Upper lobe of left lung (tissue), 6 donors: Measurements from ENCODE around the gene FAM111B. TPM values are rescaled to one million over a fixed set of nuclear protein-coding genes. Genes with fewer than 3 reads are reported as not detected.

Experiments
- ATAC-seq, 2 donors: fragments of 200-7000 bp; cut with Tn5 transposase; one replicate each; pipeline ENCODE4 v1.9.1; 2022; ENCODE audit warnings: mild to moderate bottlenecking in 2 of 2, moderate library complexity in 2 of 2; ENCODE audit not compliant: low FRiP score in 2 of 2
- DNase-seq, 2 donors: peaks; one replicate each; pipeline ENCODE4 v3.0.0-alpha.2; 2019 to 2020
- H3K27ac ChIP-seq, 4 donors: fragments of 200-600 bp; sonication (generic); one replicate each; pipeline ENCODE4 v1.5.1; 2016 to 2019
- H3K27me3 ChIP-seq, 4 donors: fragments of 200-600 bp; sonication (generic); one replicate each; pipeline ENCODE4 v1.5.1; 2017 to 2019
- H3K36me3 ChIP-seq, 4 donors: fragments of 200-600 bp; sonication (generic); one replicate each; pipeline ENCODE4 v1.5.1; 2016 to 2019
- H3K4me1 ChIP-seq, 4 donors: fragments of 200-600 bp; sonication (generic); one replicate each; pipeline ENCODE4 v1.5.1; 2018 to 2019
- H3K4me3 ChIP-seq, 4 donors: fragments of 200-600 bp; sonication (generic); one replicate each; pipeline ENCODE4 v1.5.1; 2017 to 2019; ENCODE audit warnings: mild to moderate bottlenecking in 2 of 4, moderate library complexity in 1 of 4
- H3K9me3 ChIP-seq, 4 donors: fragments of 200-600 bp; sonication (generic); one replicate each; pipeline ENCODE4 v1.5.1; 2018 to 2019
- POLR2A ChIP-seq, 4 donors: fragments of 450-650 bp; IDR thresholded peaks; one replicate each; pipeline ENCODE4 v1.5.1; 2016 to 2017; ENCODE audit warnings: antibody characterized with exemption in 4 of 4, mild to moderate bottlenecking in 2 of 4
- POLR2AphosphoS5 ChIP-seq, 2 donors: sonication (generic); formaldehyde crosslinking; IDR thresholded peaks; one replicate each; pipeline ENCODE4 v1.5.1; 2017; ENCODE audit warnings: antibody characterized with exemption in 2 of 2
- WGBS, 2 donors: methylation state at CpG; one replicate each; pipeline ENCODE4 v1.1.5; 2017 to 2018; 5-methylcytosine and 5-hydroxymethylcytosine counted together
- total RNA-seq, 6 donors: library from RNA; depleted of rRNA in 4 of 6; stranded (reverse); fragments of >200 nt in 4 of 6; gene quantifications; one replicate each; pipeline versions ENCODE4 v1.1.0 to v1.2.1, GENCODE V29; 2016 to 2021
- donor health status: DM: no; HTN: no; CAD: no; lungs with moderate emphysema.
- donor health status: DM: no; HTN: yes; CAD: no; lungs with severe emphysema.

The FAM111B gene
- total RNA-seq, 6 donors from 2014 or later = 0.92 to 5.0 (median 2.4) TPM; not detected in 1

- WGBS, 2 donors = 94% methylated on average over 7 of the region's 7 CpGs
- no peaks in the 10 kb centered on the region for H3K27me3 ChIP-seq
- no peak overlapping the region for H3K4me3 ChIP-seq
- peak overlapping the region in 2 of 4 donors; percentile 30 to 39 for H3K27ac ChIP-seq
- peak in 1 of 2 donors; percentile 32 for TF ChIP-seq POLR2AphosphoS5 (IDR thresholded peaks at IDR 0.05)
- no peak for TF ChIP-seq POLR2A (IDR thresholded peaks at IDR 0.05)
- H3K9me3 ChIP-seq = no peaks in the 10 kb centered on the region
- H3K4me1 ChIP-seq = peaks cover 32 to 39% (median 35%) of the 10 kb centered on the region in 4 donors
- no peak for ATAC-seq
- no peaks in the 10 kb centered on the region for H3K36me3 ChIP-seq
- no peak for DNase-seq
These were observed 69.3 kb downstream of the FAM111B start for GRCh38 chr11:59176330-59176729.

Other genes starting within 250 kb of the FAM111B start
- gene GLYATL1, start 167.7 kb upstream of the FAM111B start, total RNA-seq = under 1 TPM in 1 of 6 donors, not detected in 5; 0.27 TPM
- not detected for gene GLYATL1B, start 20.9 kb upstream of the FAM111B start, total RNA-seq
- 10 to 100 TPM; 29.9 to 78.6 (median 53.8) TPM for gene FAM111A, start 35.6 kb downstream of the FAM111B start, total RNA-seq
- gene DTX4, start 64.9 kb downstream of the FAM111B start, total RNA-seq = 10 to 100 TPM; 33.4 to 58.7 (median 48.5) TPM
- 10 to 100 TPM in 5 of 6 donors, 1 to 10 TPM in 1; 5.5 to 59.2 (median 25.1) TPM for gene MPEG1, start 105.7 kb downstream of the FAM111B start, total RNA-seq